ENCODE results near the gene WNT9B. TPM values are rescaled to one million over a fixed set of nuclear protein-coding genes. Genes with fewer than 3 reads are reported as not detected.

WNT9B gene
- total RNA-seq, 2 experiments from 2014 or later: not detected

- ChIA-PET CTCF (no interaction called here), POLR2A (interaction anchor here (0.7 kb wide), 1 partner anchor 16 kb away, joined by 3 read pairs; no protein-coding TSS in a partner anchor)
- Histone ChIP-seq H3K9me3 (ENCODE audit: control insufficient read depth in 1 of 2, insufficient read depth in 1 of 2, low read length in 2 of 2) (peaks cover 0 to 4% of the 10 kb centered on the region in 2 experiments), H3K27ac (ENCODE audit: low read depth in 1 of 2, low read length in 2 of 2) (no peak overlapping the region), H3K27me3 (ENCODE audit: control insufficient read depth in 1 of 2, insufficient read depth in 2 of 2, low read length in 2 of 2) (peaks cover 1 to 14% of the 10 kb centered on the region in 2 experiments), H3K4me1 (ENCODE audit: insufficient read depth, low read length) (peaks cover 5% of the 10 kb centered on the region), H3K36me3 (ENCODE audit: insufficient read depth, low read length) (no peaks in the 10 kb centered on the region), H3K4me3 (ENCODE audit: low read length) (no peak overlapping the region)
- H3K36me3 Mint-ChIP-seq (ENCODE audit: low read depth): no peaks in the 10 kb centered on the region
- peaks cover 35% of the 10 kb centered on the region for H3K27me3 Mint-ChIP-seq
- no peak overlapping the region for H3K27ac Mint-ChIP-seq
- intact Hi-C loops (cut with DNase I, micrococcal nuclease): no loop called here
- ATAC-seq (ENCODE audit: poor library complexity) (no peak), DNase-seq (no peak)
- H3K4me3 Mint-ChIP-seq: no peak overlapping the region
- peaks cover under 1% of the 10 kb centered on the region for H3K4me1 Mint-ChIP-seq (ENCODE audit: low read depth)
- TF ChIP-seq, protein P1, sequence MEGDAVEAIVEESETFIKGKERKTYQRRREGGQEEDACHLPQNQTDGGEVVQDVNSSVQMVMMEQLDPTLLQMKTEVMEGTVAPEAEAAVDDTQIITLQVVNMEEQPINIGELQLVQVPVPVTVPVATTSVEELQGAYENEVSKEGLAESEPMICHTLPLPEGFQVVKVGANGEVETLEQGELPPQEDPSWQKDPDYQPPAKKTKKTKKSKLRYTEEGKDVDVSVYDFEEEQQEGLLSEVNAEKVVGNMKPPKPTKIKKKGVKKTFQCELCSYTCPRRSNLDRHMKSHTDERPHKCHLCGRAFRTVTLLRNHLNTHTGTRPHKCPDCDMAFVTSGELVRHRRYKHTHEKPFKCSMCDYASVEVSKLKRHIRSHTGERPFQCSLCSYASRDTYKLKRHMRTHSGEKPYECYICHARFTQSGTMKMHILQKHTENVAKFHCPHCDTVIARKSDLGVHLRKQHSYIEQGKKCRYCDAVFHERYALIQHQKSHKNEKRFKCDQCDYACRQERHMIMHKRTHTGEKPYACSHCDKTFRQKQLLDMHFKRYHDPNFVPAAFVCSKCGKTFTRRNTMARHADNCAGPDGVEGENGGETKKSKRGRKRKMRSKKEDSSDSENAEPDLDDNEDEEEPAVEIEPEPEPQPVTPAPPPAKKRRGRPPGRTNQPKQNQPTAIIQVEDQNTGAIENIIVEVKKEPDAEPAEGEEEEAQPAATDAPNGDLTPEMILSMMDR (IDR thresholded peaks at IDR 0.05): no peak
- no peaks in the 10 kb centered on the region for H3K9me3 Mint-ChIP-seq
Observed at GRCh38 chr17:46827274-46827673, 24.1 kb upstream of the WNT9B start.

GRCh38 chr17:46831573-46832330 lies 19.6 kb upstream of the WNT9B start:
- H3K27me3 Mint-ChIP-seq: peaks cover 26% of the 10 kb centered on the region
- H3K4me1 Mint-ChIP-seq (ENCODE audit: low read depth): peaks cover 5% of the 10 kb centered on the region
- intact Hi-C loops (cut with DNase I, micrococcal nuclease): no loop called here
- no peaks in the 10 kb centered on the region for H3K27me3 ChIP-seq (ENCODE audit: control insufficient read depth in 1 of 2, insufficient read depth in 2 of 2, low read length in 2 of 2)
- H3K4me1 ChIP-seq (ENCODE audit: insufficient read depth, low read length): no peaks in the 10 kb centered on the region
- H3K9me3 ChIP-seq (ENCODE audit: control insufficient read depth in 1 of 2, insufficient read depth in 1 of 2, low read length in 2 of 2): no peaks in the 10 kb centered on the region
- H3K9me3 Mint-ChIP-seq: no peaks in the 10 kb centered on the region
- no peak overlapping the region for H3K4me3 ChIP-seq (ENCODE audit: low read length)
- no peak overlapping the region for H3K27ac ChIP-seq (ENCODE audit: low read depth in 1 of 2, low read length in 2 of 2)
- DNase-seq: no peak
- no peaks in the 10 kb centered on the region for H3K36me3 ChIP-seq (ENCODE audit: insufficient read depth, low read length)
- TF ChIP-seq, protein P1 (IDR thresholded peaks at IDR 0.05): no peak
- POLR2A ChIA-PET: no interaction called here
- H3K4me3 Mint-ChIP-seq: no peak overlapping the region
- no peak overlapping the region for H3K27ac Mint-ChIP-seq
- H3K36me3 Mint-ChIP-seq (ENCODE audit: low read depth): no peaks in the 10 kb centered on the region
- CTCF ChIA-PET: no interaction called here
- ATAC-seq (ENCODE audit: poor library complexity): no peak

DNA sequence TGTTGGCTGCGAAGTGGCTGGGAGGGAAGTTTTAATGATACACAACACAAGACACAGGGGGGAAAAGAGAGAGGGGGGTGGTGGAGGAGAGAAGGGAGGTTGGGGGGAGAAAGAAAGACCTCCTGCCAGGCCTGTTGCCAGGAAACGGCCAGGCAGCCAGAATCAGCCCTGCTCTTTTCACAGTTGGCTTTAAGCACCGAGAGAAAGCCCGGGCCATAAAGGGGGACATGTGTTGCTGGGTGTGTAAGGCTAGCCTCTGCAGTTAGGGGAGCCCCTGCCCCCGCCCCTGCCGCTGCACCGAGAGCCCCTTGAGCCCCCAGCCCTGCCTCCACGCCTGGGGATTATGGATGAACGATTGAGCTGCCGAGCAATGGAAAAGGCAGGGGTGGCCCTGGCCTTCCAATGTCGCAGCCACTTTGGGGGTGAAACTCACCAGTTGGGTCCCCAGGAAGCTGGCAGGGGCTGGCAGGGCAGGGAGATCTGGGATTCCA lies 19.0 kb upstream of the WNT9B start:
- ATAC-seq (ENCODE audit: poor library complexity) (no peak), DNase-seq (no peak)
- H3K4me3 Mint-ChIP-seq: no peak overlapping the region
- H3K36me3 Mint-ChIP-seq (ENCODE audit: low read depth): no peaks in the 10 kb centered on the region
- intact Hi-C loops (cut with DNase I, micrococcal nuclease): no loop called here
- Histone ChIP-seq H3K27me3 (ENCODE audit: control insufficient read depth in 1 of 2, insufficient read depth in 2 of 2, low read length in 2 of 2) (peaks cover 2% of the 10 kb centered on the region in 2 experiments), H3K4me3 (ENCODE audit: low read length) (no peak overlapping the region), H3K9me3 (ENCODE audit: control insufficient read depth in 1 of 2, insufficient read depth in 1 of 2, low read length in 2 of 2) (no peaks in the 10 kb centered on the region), H3K36me3 (ENCODE audit: insufficient read depth, low read length) (no peaks in the 10 kb centered on the region), H3K27ac (ENCODE audit: low read depth in 1 of 2, low read length in 2 of 2) (no peak overlapping the region), H3K4me1 (ENCODE audit: insufficient read depth, low read length) (no peaks in the 10 kb centered on the region)
- POLR2A ChIA-PET: no interaction called here
- peaks cover 26% of the 10 kb centered on the region for H3K27me3 Mint-ChIP-seq
- no peak overlapping the region for H3K27ac Mint-ChIP-seq
- H3K4me1 Mint-ChIP-seq (ENCODE audit: low read depth): peaks cover 5% of the 10 kb centered on the region
- no peaks in the 10 kb centered on the region for H3K9me3 Mint-ChIP-seq
- TF ChIP-seq, protein P1 (IDR thresholded peaks at IDR 0.05): no peak
- CTCF ChIA-PET: no interaction called here

Measured in CD4-positive, alpha-beta T cell (primary cell).